Activated CD8-positive, alpha-beta memory T cell treated with anti-CD3 and anti-CD28 coated beads, Interleukin-2, amount 50 U/mL, for 1 hour (primary cell): ENCODE data around the gene ALLC.
"Not testable (repeated sequence)": the region's sequence is repeated elsewhere in the genome, so short reads cannot be mapped to it uniquely, and the experiment has no call there.

Experiments
- DNase-seq: peaks from one replicate; pipeline ENCODE4 v3.0.0-alpha.2; 2020; ENCODE audit errors: extremely low read depth

The ALLC gene

GRCh38 chr2:3655871-3656761 lies 1.9 kb upstream of the ALLC start:
- no peak for DNase-seq

GRCh38 chr2:3656762-3657721 lies 958 bp upstream of the ALLC start:
- DNase-seq: no peak

- no peak for DNase-seq
Measured at GRCh38 chr2:3659447-3660432, 1.7 kb downstream of the ALLC start.

GRCh38 chr2:3660640-3661039 lies 2.6 kb downstream of the ALLC start:
- not testable (repeated sequence) for DNase-seq

GRCh38 chr2:3661149-3661660 lies 3.2 kb downstream of the ALLC start:
- no peak for DNase-seq

- DNase-seq: no peak
Measured at GRCh38 chr2:3662239-3662638, 4.2 kb downstream of the ALLC start.

GRCh38 chr2:3664118-3664517 lies 6.1 kb downstream of the ALLC start:
- no peak for DNase-seq

GRCh38 chr2:3664925-3665324 lies 6.9 kb downstream of the ALLC start:
- no peak for DNase-seq

GRCh38 chr2:3665886-3666612 lies 8.0 kb downstream of the ALLC start:
- no peak for DNase-seq

GRCh38 chr2:3666613-3666975 lies 8.6 kb downstream of the ALLC start:
- no peak for DNase-seq

- no peak for DNase-seq
Measured at GRCh38 chr2:3667151-3667631, 9.2 kb downstream of the ALLC start.

- no peak for DNase-seq
Measured at GRCh38 chr2:3669656-3670055, 11.7 kb downstream of the ALLC start.

GRCh38 chr2:3670376-3670775 lies 12.4 kb downstream of the ALLC start:
- DNase-seq: no peak

GRCh38 chr2:3670941-3671340 lies 12.9 kb downstream of the ALLC start:
- DNase-seq: no peak

- DNase-seq: no peak
Measured at GRCh38 chr2:3672861-3673678, 15.1 kb downstream of the ALLC start.

- no peak for DNase-seq
Measured at GRCh38 chr2:3674066-3674845, 16.3 kb downstream of the ALLC start.

GRCh38 chr2:3675687-3676086 lies 17.7 kb downstream of the ALLC start:
- DNase-seq: no peak

GRCh38 chr2:3677436-3677835 lies 19.4 kb downstream of the ALLC start:
- no peak for DNase-seq

GRCh38 chr2:3678212-3678611 lies 20.2 kb downstream of the ALLC start:
- DNase-seq: no peak
